K562 (cell line): Measurements from ENCODE around the gene LBHD2. TPM values are rescaled to one million over a fixed set of nuclear protein-coding genes. Genes with fewer than 3 reads are reported as not detected.

ENCODE experiments used
- BMI1 ChIP-seq: fragments of 150-350 bp; IDR thresholded peaks from 2 replicates; pipeline ENCODE4 v1.6.1; 2014; ENCODE audit warnings: low read length
- CHD2 ChIP-seq: IDR thresholded peaks from 2 replicates; pipeline ENCODE4 v1.6.1; 2011; ENCODE audit warnings: low read depth, low read length
- KAT7 ChIP-seq: sonication (generic); formaldehyde crosslinking; IDR thresholded peaks from 2 replicates; pipeline ENCODE4 v1.8.0; 2022; ENCODE audit warnings: missing genetic modification reagents, mild to moderate bottlenecking, borderline replicate concordance
- MTA1 ChIP-seq: fragments of 450-650 bp; IDR thresholded peaks from 2 replicates; pipeline ENCODE4 v1.6.1; 2017; ENCODE audit warnings: borderline replicate concordance
- MTA3 ChIP-seq: fragments of 450-650 bp; formaldehyde crosslinking; IDR thresholded peaks from 2 replicates; pipeline ENCODE4 v1.6.1; 2017; ENCODE audit warnings: mild to moderate bottlenecking, borderline replicate concordance
- PRPF4 ChIP-seq: fragments of 200-400 bp; formaldehyde crosslinking; IDR thresholded peaks from one replicate; pipeline ENCODE4 v1.6.1; 2017; ENCODE audit warnings: low read length, low read depth, mild to moderate bottlenecking; ENCODE audit not compliant: insufficient read depth, poor library complexity, severe bottlenecking
- RAD21 ChIP-seq, 2 experiments: fragments of 250-450 bp in 1 of 2; fragments of 450-650 bp in 1 of 2; sonication (Bioruptor Pico) in 1 of 2; formaldehyde crosslinking in 1 of 2; IDR thresholded peaks in 1 of 2; conservative IDR thresholded peaks in 1 of 2; 2 replicates each; pipeline versions ENCODE4 v1.4.0 to v1.8.0; 2020 to 2022; ENCODE audit warnings: mild to moderate bottlenecking in 2 of 2, moderate library complexity in 1 of 2
- SMARCA5 ChIP-seq: fragments of 450-650 bp; IDR thresholded peaks from 2 replicates; pipeline ENCODE4 v1.6.1; 2016
- TBP ChIP-seq: optimal IDR thresholded peaks from 2 replicates; pipeline ENCODE3; 2011; ENCODE audit warnings: low read depth, low read length, improper control_type of control experiment
- ZNF212 ChIP-seq: fragments of 450-650 bp; formaldehyde crosslinking; IDR thresholded peaks from 2 replicates; pipeline ENCODE4 v1.4.0; 2020; ENCODE audit warnings: mild to moderate bottlenecking
- ZNF217 ChIP-seq: sonication (generic); formaldehyde crosslinking; IDR thresholded peaks from 2 replicates; pipeline ENCODE4 v1.8.0; 2022; ENCODE audit warnings: mild to moderate bottlenecking, missing genetic modification reagents
- ZNF354B ChIP-seq: fragments of 250-450 bp; sonication (Bioruptor Pico); IDR thresholded peaks from 2 replicates; pipeline ENCODE4 v1.4.0; 2020
- ZZZ3 ChIP-seq: fragments of 450-650 bp; IDR thresholded peaks from 2 replicates; pipeline ENCODE4 v1.6.1; 2016; ENCODE audit warnings: antibody characterized with exemption, mild to moderate bottlenecking, moderate library complexity
- polyA plus RNA-seq, 8 experiments: library from polyadenylated mRNA; depleted of rRNA in 4 of 8; stranded (reverse) in 5 of 8; unstranded in 3 of 8; fragments of >200 nt; fragmentation: Nextera tagmentation in 2 of 8; fragmentation: Illumina TruSeq in 1 of 8; extraction: Ambion mirVana in 2 of 8; extraction: Trizol in 1 of 8; gene quantifications; 2 replicates each; pipeline versions ENCODE4 v1.2.1 to v1.2.3, GENCODE V29; 2011 to 2014; ENCODE audit warnings: inconsistent platforms in 1 of 8, missing spikeins in 1 of 8
- total RNA-seq, 7 experiments: library from RNA; depleted of rRNA in 6 of 7; stranded (reverse); fragments of >200 nt in 6 of 7; fragmentation: Illumina TruSeq in 2 of 7; extraction: Trizol in 2 of 7; gene quantifications; 2 replicates each; pipeline versions ENCODE4 v1.2.1 to v1.2.3, GENCODE V29; 2011 to 2021; ENCODE audit warnings: low replicate concordance in 1 of 7
- TF ChIP-seq, protein P1 (sequence below), 2 experiments: fragments of 150-350 bp in 1 of 2; IDR thresholded peaks; 2 replicates each; pipeline ENCODE4 v1.6.1; 2012 to 2016; ENCODE audit warnings: low read depth in 2 of 2, low read length in 2 of 2, mild to moderate bottlenecking in 1 of 2, moderate library complexity in 1 of 2
- TF ChIP-seq, protein P2 (sequence below), 2 experiments: IDR thresholded peaks; 2 replicates each; pipeline ENCODE4 v1.6.1; 2011; ENCODE audit warnings: borderline replicate concordance in 1 of 2, control low read depth in 1 of 2, low read depth in 1 of 2, low read length in 1 of 2, mild to moderate bottlenecking in 1 of 2, mixed read lengths in 1 of 2, moderate library complexity in 1 of 2; ENCODE audit not compliant: insufficient read depth in 1 of 2, insufficient read length in 1 of 2, poor library complexity in 1 of 2, severe bottlenecking in 1 of 2; ENCODE audit errors: extremely low read depth in 1 of 2
- TF ChIP-seq, protein P3 (sequence below): fragments of 450-650 bp; formaldehyde crosslinking; IDR thresholded peaks from 2 replicates; pipeline ENCODE4 v1.4.0; 2022; ENCODE audit warnings: mild to moderate bottlenecking, moderate library complexity
- TF ChIP-seq, protein P4 (sequence below): fragments of 450-650 bp; formaldehyde crosslinking; IDR thresholded peaks from 2 replicates; pipeline ENCODE4 v1.4.0; 2020; ENCODE audit warnings: mild to moderate bottlenecking, moderate library complexity
- TF ChIP-seq, protein P5 (sequence below): fragments of 450-650 bp; IDR thresholded peaks from 2 replicates; pipeline ENCODE4 v1.7.0; 2016; ENCODE audit warnings: borderline replicate concordance

The LBHD2 gene
- total and polyA plus RNA-seq, 9 of the 15 experiments (the other 6 are each of a cell fraction or from before 2014, with no cell fraction given), result not detected

DNA sequence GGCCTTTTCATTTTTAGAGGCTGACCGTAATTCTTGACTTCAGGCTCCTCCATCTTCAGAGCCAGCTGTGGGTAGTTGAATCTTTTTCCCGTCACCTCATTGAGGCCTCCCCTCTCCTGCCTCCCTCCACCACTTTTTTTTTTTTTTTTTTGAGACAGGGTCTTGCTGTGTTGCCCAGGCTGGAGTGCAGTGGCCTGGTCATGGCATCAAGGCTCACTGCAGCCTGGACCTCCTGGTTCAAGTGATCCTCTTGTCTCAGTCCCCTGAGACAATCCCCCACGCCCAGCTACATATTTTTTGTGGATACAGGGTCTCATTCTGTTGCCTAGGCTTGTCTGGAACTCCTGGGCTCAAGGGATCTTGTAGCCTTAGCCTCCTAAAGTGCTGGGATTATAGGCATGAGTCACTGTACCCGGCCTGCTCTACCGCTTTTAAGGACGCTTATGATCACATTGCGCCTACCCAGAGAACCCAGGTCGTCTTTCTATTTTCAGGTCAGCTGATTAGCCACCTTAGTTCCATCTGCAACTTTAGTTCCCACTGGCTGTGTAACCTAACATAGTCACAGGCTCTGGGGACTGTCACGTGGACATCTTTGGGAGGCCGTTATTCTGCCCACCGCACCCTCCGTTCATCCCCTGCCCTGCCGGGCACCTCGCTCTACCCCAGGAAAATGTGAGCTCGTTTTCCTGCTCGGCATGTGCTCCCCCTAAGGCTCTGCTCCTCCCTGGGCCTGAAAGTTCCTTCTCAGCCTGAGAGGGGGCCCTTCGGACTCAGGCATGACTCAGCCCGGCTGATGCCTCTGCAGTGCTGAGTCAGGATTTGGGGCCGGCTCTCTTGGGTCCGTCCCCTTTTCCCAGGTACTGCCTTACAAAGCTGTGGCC is 52.6 kb downstream of the LBHD2 start (continued):
- TF ChIP-seq, protein P1, sequence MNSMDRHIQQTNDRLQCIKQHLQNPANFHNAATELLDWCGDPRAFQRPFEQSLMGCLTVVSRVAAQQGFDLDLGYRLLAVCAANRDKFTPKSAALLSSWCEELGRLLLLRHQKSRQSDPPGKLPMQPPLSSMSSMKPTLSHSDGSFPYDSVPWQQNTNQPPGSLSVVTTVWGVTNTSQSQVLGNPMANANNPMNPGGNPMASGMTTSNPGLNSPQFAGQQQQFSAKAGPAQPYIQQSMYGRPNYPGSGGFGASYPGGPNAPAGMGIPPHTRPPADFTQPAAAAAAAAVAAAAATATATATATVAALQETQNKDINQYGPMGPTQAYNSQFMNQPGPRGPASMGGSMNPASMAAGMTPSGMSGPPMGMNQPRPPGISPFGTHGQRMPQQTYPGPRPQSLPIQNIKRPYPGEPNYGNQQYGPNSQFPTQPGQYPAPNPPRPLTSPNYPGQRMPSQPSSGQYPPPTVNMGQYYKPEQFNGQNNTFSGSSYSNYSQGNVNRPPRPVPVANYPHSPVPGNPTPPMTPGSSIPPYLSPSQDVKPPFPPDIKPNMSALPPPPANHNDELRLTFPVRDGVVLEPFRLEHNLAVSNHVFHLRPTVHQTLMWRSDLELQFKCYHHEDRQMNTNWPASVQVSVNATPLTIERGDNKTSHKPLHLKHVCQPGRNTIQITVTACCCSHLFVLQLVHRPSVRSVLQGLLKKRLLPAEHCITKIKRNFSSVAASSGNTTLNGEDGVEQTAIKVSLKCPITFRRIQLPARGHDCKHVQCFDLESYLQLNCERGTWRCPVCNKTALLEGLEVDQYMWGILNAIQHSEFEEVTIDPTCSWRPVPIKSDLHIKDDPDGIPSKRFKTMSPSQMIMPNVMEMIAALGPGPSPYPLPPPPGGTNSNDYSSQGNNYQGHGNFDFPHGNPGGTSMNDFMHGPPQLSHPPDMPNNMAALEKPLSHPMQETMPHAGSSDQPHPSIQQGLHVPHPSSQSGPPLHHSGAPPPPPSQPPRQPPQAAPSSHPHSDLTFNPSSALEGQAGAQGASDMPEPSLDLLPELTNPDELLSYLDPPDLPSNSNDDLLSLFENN (IDR thresholded peaks at IDR 0.05; ENCODE audit: low read depth in 2 of 2, low read length in 2 of 2), result no peak
- TF ChIP-seq, protein P2, sequence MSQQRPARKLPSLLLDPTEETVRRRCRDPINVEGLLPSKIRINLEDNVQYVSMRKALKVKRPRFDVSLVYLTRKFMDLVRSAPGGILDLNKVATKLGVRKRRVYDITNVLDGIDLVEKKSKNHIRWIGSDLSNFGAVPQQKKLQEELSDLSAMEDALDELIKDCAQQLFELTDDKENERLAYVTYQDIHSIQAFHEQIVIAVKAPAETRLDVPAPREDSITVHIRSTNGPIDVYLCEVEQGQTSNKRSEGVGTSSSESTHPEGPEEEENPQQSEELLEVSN (IDR thresholded peaks at IDR 0.05; ENCODE audit: borderline replicate concordance in 1 of 2, extremely low read depth in 1 of 2, insufficient read depth in 1 of 2, insufficient read length in 1 of 2, low read depth in 1 of 2, low read length in 1 of 2, poor library complexity in 1 of 2, severe bottlenecking in 1 of 2), result peak; percentile 24 to 45
- TF ChIP-seq RAD21 (CRISPR knock-in tag; conservative IDR thresholded peaks at IDR 0.05 in 1 of 2, IDR thresholded peaks at IDR 0.05 in 1 of 2) (peak in 1 of 2 experiments; percentile 7; a peak in 1 of 4 replicates), ZNF217 (CRISPR knock-in tag) (no peak), TBP (no peak), SMARCA5 (0 out of 2 replicates have a peak, but pooled peaks have one; percentile 13), MTA3 (peak; percentile 55; the same call in 1 of the 2 replicates), PRPF4 (no peak), ZZZ3 (no peak), MTA1 (0 out of 2 replicates have a peak, but pooled peaks have one; percentile 20), BMI1 (no peak), ZNF212 (no peak), CHD2 (no peak), KAT7 (no peak), ZNF354B (CRISPR knock-in tag) (no peak)
- TF ChIP-seq, protein P3, sequence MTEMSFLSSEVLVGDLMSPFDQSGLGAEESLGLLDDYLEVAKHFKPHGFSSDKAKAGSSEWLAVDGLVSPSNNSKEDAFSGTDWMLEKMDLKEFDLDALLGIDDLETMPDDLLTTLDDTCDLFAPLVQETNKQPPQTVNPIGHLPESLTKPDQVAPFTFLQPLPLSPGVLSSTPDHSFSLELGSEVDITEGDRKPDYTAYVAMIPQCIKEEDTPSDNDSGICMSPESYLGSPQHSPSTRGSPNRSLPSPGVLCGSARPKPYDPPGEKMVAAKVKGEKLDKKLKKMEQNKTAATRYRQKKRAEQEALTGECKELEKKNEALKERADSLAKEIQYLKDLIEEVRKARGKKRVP, result no peak
- TF ChIP-seq, protein P4, sequence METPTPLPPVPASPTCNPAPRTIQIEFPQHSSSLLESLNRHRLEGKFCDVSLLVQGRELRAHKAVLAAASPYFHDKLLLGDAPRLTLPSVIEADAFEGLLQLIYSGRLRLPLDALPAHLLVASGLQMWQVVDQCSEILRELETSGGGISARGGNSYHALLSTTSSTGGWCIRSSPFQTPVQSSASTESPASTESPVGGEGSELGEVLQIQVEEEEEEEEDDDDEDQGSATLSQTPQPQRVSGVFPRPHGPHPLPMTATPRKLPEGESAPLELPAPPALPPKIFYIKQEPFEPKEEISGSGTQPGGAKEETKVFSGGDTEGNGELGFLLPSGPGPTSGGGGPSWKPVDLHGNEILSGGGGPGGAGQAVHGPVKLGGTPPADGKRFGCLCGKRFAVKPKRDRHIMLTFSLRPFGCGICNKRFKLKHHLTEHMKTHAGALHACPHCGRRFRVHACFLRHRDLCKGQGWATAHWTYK (CRISPR knock-in tag), result 0 out of 2 replicates have a peak, but pooled peaks have one; percentile 31
- TF ChIP-seq, protein P5, sequence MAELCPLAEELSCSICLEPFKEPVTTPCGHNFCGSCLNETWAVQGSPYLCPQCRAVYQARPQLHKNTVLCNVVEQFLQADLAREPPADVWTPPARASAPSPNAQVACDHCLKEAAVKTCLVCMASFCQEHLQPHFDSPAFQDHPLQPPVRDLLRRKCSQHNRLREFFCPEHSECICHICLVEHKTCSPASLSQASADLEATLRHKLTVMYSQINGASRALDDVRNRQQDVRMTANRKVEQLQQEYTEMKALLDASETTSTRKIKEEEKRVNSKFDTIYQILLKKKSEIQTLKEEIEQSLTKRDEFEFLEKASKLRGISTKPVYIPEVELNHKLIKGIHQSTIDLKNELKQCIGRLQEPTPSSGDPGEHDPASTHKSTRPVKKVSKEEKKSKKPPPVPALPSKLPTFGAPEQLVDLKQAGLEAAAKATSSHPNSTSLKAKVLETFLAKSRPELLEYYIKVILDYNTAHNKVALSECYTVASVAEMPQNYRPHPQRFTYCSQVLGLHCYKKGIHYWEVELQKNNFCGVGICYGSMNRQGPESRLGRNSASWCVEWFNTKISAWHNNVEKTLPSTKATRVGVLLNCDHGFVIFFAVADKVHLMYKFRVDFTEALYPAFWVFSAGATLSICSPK, result no peak
